Activated T-helper 1 cell treated with anti-CD3 and anti-CD28 coated beads, Interleukin-2, amount 50 U/mL, for 16 hours (primary cell): Measurements from ENCODE around the gene TRAF1.

Source experiments
- DNase-seq, 2 donors: peaks; one replicate each; pipeline ENCODE4 v3.0.0-alpha.2; 2020; ENCODE audit warnings: low read depth in 1 of 2, low spot score in 1 of 2

Gene TRAF1

DNA sequence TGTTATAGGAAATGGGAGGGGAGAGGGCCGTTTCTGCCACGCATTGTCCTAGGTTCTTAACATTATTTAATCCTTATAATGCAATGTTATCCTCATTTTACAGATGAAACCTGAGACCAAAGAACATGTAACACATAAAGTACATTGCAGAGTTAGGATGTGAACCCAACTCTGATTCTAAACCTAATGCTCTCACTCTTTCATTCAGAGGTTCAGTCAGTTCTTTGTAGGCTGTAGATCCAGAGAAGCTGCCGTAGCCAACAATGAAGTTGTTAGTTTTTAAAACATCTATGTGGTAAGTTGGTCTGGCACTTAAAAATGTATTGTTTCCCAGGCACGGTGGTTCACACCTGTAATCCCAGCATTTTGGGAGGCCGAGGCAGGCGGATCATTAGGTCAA lies 73.4 kb downstream of the TRAF1 start:
- no peak for DNase-seq
